Thymus (tissue), 11 donors: ENCODE measurements around the gene ACD. TPM values are rescaled to one million over a fixed set of nuclear protein-coding genes. Genes with fewer than 3 reads are reported as not detected.
"Not testable (repeated sequence)": the region's sequence is repeated elsewhere in the genome, so short reads cannot be mapped to it uniquely, and the experiment has no call there.

Experiments
- DNase-seq, 9 donors: peaks; one replicate each; pipeline ENCODE4 v3.0.0-alpha.2; 2013; ENCODE audit warnings: low spot score in 9 of 9, low read depth in 6 of 9, missing footprints in 1 of 9
- H3K27ac ChIP-seq, 2 donors: one replicate each; pipeline ENCODE4 v1.5.1; 2013; ENCODE audit warnings: control low read depth in 1 of 2, low read depth in 1 of 2, low read length in 1 of 2, mild to moderate bottlenecking in 1 of 2, moderate library complexity in 1 of 2
- H3K27me3 ChIP-seq, 2 donors: one replicate each; pipeline ENCODE4 v1.5.1; 2013; ENCODE audit warnings: low read length in 1 of 2; ENCODE audit not compliant: control insufficient read depth in 2 of 2, insufficient read depth in 1 of 2
- H3K36me3 ChIP-seq, 2 donors: one replicate each; pipeline ENCODE4 v1.5.1; 2013; ENCODE audit warnings: low read length in 1 of 2, mild to moderate bottlenecking in 1 of 2, moderate library complexity in 1 of 2; ENCODE audit not compliant: control insufficient read depth in 2 of 2, insufficient read depth in 2 of 2
- H3K4me1 ChIP-seq, 2 donors: one replicate each; pipeline ENCODE4 v1.5.1; 2013; ENCODE audit warnings: low read length in 2 of 2; ENCODE audit not compliant: control insufficient read depth in 2 of 2, insufficient read depth in 2 of 2
- H3K4me3 ChIP-seq, 2 donors: one replicate each; pipeline ENCODE4 v1.5.1; 2013; ENCODE audit warnings: low read length in 2 of 2, control low read depth in 1 of 2, mild to moderate bottlenecking in 1 of 2
- H3K9me3 ChIP-seq, 2 donors: one replicate each; pipeline ENCODE4 v1.5.1; 2013; ENCODE audit warnings: low read length in 1 of 2, mild to moderate bottlenecking in 1 of 2; ENCODE audit not compliant: control insufficient read depth in 2 of 2, insufficient read depth in 1 of 2
- WGBS: extraction: QIAGEN DNeasy Blood & Tissue Kit; methylation state at CpG from one replicate; pipeline ENCODE4 v1.1.7; 2013; 5-methylcytosine and 5-hydroxymethylcytosine counted together
- polyA plus RNA-seq: library from polyadenylated mRNA; stranded (reverse); fragments of 200-250 nt; gene quantifications from one replicate; pipeline ENCODE4 v1.2.3, GENCODE V29; 2013
- total RNA-seq: library from RNA; stranded (reverse); fragments of 120-200 nt; gene quantifications from one replicate; pipeline ENCODE4 v1.2.4, GENCODE V29; 2013
- donor health status: healthy.

Gene ACD
- total and polyA plus RNA-seq, 2 donors = 15.3 to 23.4 TPM

DNA sequence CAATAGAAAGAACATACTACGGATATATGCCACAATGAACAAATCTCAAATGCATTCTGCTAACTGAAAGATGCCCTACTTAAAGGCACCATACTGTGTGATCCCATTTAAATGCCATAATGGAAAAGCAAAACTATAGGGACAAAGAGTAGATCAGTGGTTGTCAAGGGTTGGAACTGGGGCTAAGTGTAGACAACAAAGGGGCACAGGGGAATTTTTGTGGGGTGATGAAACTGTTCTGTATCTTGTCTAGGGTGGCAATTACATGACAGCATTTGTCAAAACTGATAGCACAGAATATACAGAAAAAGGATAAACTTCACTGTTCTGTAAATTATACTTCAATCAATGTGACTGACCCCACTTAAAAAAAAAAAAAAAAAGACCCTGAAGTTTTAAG lies 41.4 kb upstream of the ACD start:
- 99% methylated on average over 1 of the region's 1 CpG for WGBS
- DNase-seq = no peak
- H3K9me3 ChIP-seq = peaks cover 1 to 14% of the 10 kb centered on the region in 2 donors
- no peaks in the 10 kb centered on the region for H3K27me3 ChIP-seq
- H3K27ac ChIP-seq = no peak overlapping the region
- peaks cover 3 to 9% of the 10 kb centered on the region in 2 donors for H3K36me3 ChIP-seq
- H3K4me3 ChIP-seq = no peak overlapping the region
- peaks cover 5 to 7% of the 10 kb centered on the region in 2 donors for H3K4me1 ChIP-seq

DNA sequence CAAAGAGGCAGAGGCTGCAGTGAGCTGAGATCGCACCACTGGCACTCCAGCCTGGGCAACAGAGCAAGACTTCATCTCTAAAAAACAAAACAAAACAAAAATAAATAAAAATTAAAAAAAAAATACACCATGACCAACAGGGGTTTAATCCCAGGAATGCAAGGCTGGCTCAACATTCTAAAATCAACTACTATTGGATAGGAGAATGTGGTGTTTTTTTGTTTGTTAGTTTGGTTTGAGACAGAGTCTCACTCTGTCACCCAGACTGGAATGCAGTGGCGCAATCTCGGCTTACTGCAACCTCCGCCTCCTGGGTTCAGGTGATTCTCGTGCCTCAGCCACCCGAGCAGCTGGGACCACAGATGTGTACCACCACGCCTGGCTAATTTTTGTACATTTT lies 39.2 kb upstream of the ACD start:
- no peak for DNase-seq
- Histone ChIP-seq H3K9me3 (peaks cover 1 to 14% of the 10 kb centered on the region in 2 donors), H3K4me3 (no peak overlapping the region), H3K36me3 (peaks cover 3 to 9% of the 10 kb centered on the region in 2 donors), H3K27ac (no peak overlapping the region), H3K4me1 (peaks cover 5 to 7% of the 10 kb centered on the region in 2 donors), H3K27me3 (no peaks in the 10 kb centered on the region)
- over 99% methylated on average over 7 of the region's 7 CpGs for WGBS

DNA sequence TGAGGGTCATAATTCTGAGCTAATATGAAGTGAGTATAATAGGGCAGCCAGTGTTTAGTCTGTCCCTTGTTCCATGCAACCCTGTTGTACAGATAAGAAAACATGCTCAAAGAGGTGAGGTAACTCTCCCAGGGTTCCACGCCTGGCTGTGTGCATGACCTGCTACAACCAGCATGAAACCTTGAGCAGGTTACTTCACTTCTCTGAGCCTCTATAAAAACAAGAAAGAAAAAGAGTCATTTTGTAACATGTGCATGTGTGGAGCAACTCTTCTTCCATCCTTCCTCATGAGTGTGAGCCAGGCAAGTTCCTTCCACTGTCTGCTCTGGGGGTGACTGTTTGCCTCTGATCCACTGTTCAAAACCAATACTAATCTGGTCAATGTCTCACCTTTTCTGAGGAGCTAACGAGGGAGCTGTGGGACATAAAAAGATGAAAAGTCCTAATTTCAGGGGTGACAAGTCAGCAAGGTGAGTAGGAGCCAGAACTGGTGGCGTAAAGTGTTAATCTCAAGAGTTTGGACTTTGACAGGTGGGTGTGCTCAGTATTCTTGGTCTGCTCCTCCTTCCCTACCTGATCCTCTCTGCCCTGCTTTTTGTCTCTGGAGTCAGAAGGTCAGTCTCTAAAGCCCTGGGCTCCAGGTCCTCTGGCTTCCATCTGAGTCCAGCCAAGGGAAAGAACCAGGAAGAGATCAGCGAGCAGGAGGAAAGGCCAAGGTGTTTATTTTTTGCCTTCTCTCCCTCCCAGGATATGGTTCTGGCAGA lies 37.5 kb upstream of the ACD start:
- WGBS = 98% methylated on average over 4 of the region's 4 CpGs
- DNase-seq = no peak
- Histone ChIP-seq H3K4me3 (no peak overlapping the region), H3K27me3 (no peaks in the 10 kb centered on the region), H3K4me1 (no peaks in the 10 kb centered on the region), H3K27ac (no peak overlapping the region), H3K36me3 (peaks cover 3 to 9% of the 10 kb centered on the region in 2 donors), H3K9me3 (peaks cover 1 to 14% of the 10 kb centered on the region in 2 donors)

GRCh38 chr16:67694611-67695010 lies 34.6 kb upstream of the ACD start:
- DNase-seq = no peak
- Histone ChIP-seq H3K9me3 (peaks cover 1 to 8% of the 10 kb centered on the region in 2 donors), H3K27ac (no peak overlapping the region), H3K4me3 (no peak overlapping the region), H3K36me3 (peaks cover 3 to 9% of the 10 kb centered on the region in 2 donors), H3K27me3 (no peaks in the 10 kb centered on the region), H3K4me1 (no peaks in the 10 kb centered on the region)
- 78% methylated on average over 2 of the region's 2 CpGs for WGBS

GRCh38 chr16:67693517-67694285 lies 33.6 kb upstream of the ACD start:
- not testable (repeated sequence) for H3K27ac ChIP-seq, H3K27me3 ChIP-seq, H3K4me1 ChIP-seq, H3K9me3 ChIP-seq, H3K4me3 ChIP-seq, DNase-seq, H3K36me3 ChIP-seq
- WGBS = 98% methylated on average over 8 of the region's 8 CpGs

GRCh38 chr16:67685388-67686112 lies 25.5 kb upstream of the ACD start:
- Histone ChIP-seq H3K27ac (no peak overlapping the region), H3K27me3 (no peaks in the 10 kb centered on the region), H3K36me3 (peaks cover 21 to 27% of the 10 kb centered on the region in 2 donors), H3K4me3 (no peak overlapping the region), H3K4me1 (no peaks in the 10 kb centered on the region), H3K9me3 (no peaks in the 10 kb centered on the region)
- WGBS = 97% methylated on average over 17 of the region's 17 CpGs
- DNase-seq = no peak

DNA sequence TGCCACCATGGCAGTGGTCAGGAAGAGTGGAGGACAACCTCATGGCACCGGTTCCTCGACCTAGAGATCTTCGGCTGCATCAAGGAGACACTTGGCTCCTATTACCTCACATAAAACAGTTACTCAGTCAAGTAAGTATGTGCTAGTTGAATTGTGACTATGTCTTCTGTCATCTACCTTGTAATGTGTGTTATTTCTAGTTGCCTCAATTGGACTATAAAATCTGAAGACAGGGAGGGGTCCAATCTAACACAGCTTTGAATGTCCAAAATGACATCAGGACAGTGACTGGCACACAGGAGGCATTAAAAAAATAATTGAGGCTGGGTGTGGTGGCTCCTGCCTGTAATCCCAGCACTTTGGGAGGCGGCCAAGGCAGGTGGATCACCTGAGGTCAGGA lies 23.7 kb upstream of the ACD start:
- H3K27ac ChIP-seq = no peak overlapping the region
- H3K27me3 ChIP-seq = no peaks in the 10 kb centered on the region
- peaks cover 21 to 27% of the 10 kb centered on the region in 2 donors for H3K36me3 ChIP-seq
- H3K9me3 ChIP-seq = no peaks in the 10 kb centered on the region
- DNase-seq = no peak
- no peak overlapping the region for H3K4me3 ChIP-seq
- 98% methylated on average over 4 of the region's 4 CpGs for WGBS
- no peaks in the 10 kb centered on the region for H3K4me1 ChIP-seq

GRCh38 chr16:67679935-67680897 lies 20.2 kb upstream of the ACD start:
- Histone ChIP-seq H3K36me3 (peaks cover 26 to 28% of the 10 kb centered on the region in 2 donors), H3K4me1 (no peaks in the 10 kb centered on the region), H3K27me3 (no peaks in the 10 kb centered on the region), H3K9me3 (no peaks in the 10 kb centered on the region), H3K27ac (no peak overlapping the region), H3K4me3 (no peak overlapping the region)
- over 99% methylated on average over 10 of the region's 10 CpGs for WGBS
- no peak for DNase-seq
